ENCODE results near the gene IBA57.
"Not testable (repeated sequence)": the region's sequence is repeated elsewhere in the genome, so short reads cannot be mapped to it uniquely, and the experiment has no call there.

Gene IBA57

GRCh38 chr1:228184152-228184551, 18.5 kb downstream of the IBA57 start:
- in situ Hi-C loops (cut with MboI; ENCODE audit: low sequenced_read_pairs): no loop called here

- in situ Hi-C loops (cut with MboI; ENCODE audit: low sequenced_read_pairs): no loop called here
These were observed 20.0 kb downstream of the IBA57 start for GRCh38 chr1:228185641-228185965.

- in situ Hi-C loops (cut with MboI; ENCODE audit: low sequenced_read_pairs): not testable (repeated sequence)
These were observed 22.6 kb downstream of the IBA57 start for GRCh38 chr1:228188249-228188648.

GRCh38 chr1:228190182-228190581, 24.6 kb downstream of the IBA57 start:
- in situ Hi-C loops (cut with MboI; ENCODE audit: low sequenced_read_pairs): no loop called here

- in situ Hi-C loops (cut with MboI; ENCODE audit: low sequenced_read_pairs): no loop called here
These were observed 25.2 kb downstream of the IBA57 start for GRCh38 chr1:228190778-228191177.

- in situ Hi-C loops (cut with MboI; ENCODE audit: low sequenced_read_pairs): no loop called here
These were observed 28.8 kb downstream of the IBA57 start for GRCh38 chr1:228194436-228194835.

GRCh38 chr1:228194921-228195812, 29.6 kb downstream of the IBA57 start:
- in situ Hi-C loops (cut with MboI; ENCODE audit: low sequenced_read_pairs): no loop called here

- in situ Hi-C loops (cut with MboI; ENCODE audit: low sequenced_read_pairs): no loop called here
These were observed 32.0 kb downstream of the IBA57 start for GRCh38 chr1:228197555-228198147.

- in situ Hi-C loops (cut with MboI; ENCODE audit: low sequenced_read_pairs): no loop called here
These were observed 33.5 kb downstream of the IBA57 start for GRCh38 chr1:228198977-228199590.

GRCh38 chr1:228204958-228205357, 39.4 kb downstream of the IBA57 start:
- in situ Hi-C loops (cut with MboI; ENCODE audit: low sequenced_read_pairs): no loop called here

GRCh38 chr1:228205526-228206436, 40.2 kb downstream of the IBA57 start:
- in situ Hi-C loops (cut with MboI; ENCODE audit: low sequenced_read_pairs): no loop called here

- in situ Hi-C loops (cut with MboI; ENCODE audit: low sequenced_read_pairs): no loop called here
These were observed 41.2 kb downstream of the IBA57 start for GRCh38 chr1:228206582-228207351.

GRCh38 chr1:228207381-228207810, 41.8 kb downstream of the IBA57 start:
- in situ Hi-C loops (cut with MboI; ENCODE audit: low sequenced_read_pairs): no loop called here

GRCh38 chr1:228207851-228208821, 42.5 kb downstream of the IBA57 start, which contains the start of gene OBSCN:
Gene OBSCN (plus strand): TSS chr1:228208044. CDS start chr1:228211784, 3,740 bp downstream.
- in situ Hi-C loops (cut with MboI; ENCODE audit: low sequenced_read_pairs): no loop called here

GRCh38 chr1:228208831-228209551, 43.4 kb downstream of the IBA57 start:
- in situ Hi-C loops (cut with MboI; ENCODE audit: low sequenced_read_pairs): no loop called here

GRCh38 chr1:228209657-228210056, 44.1 kb downstream of the IBA57 start:
- in situ Hi-C loops (cut with MboI; ENCODE audit: low sequenced_read_pairs): no loop called here

GRCh38 chr1:228210076-228210651, 44.6 kb downstream of the IBA57 start:
- in situ Hi-C loops (cut with MboI; ENCODE audit: low sequenced_read_pairs): no loop called here
